NK-92 (cell line): Measurements from ENCODE around the gene MAD1L1.
"Not testable (repeated sequence)": the region's sequence is repeated elsewhere in the genome, so short reads cannot be mapped to it uniquely, and the experiment has no call there.

Experiments used
- DNase-seq: peaks from one replicate; lab custom pipeline; 2025; ENCODE audit not compliant: unreplicated experiment; lab: John Stamatoyannopoulos, UW

MAD1L1 gene

GRCh38 chr7:1873857-1874589, 358.7 kb downstream of the MAD1L1 start:
- no peak for DNase-seq

GRCh38 chr7:1873421-1873820, 359.3 kb downstream of the MAD1L1 start:
- DNase-seq, result no peak

DNA sequence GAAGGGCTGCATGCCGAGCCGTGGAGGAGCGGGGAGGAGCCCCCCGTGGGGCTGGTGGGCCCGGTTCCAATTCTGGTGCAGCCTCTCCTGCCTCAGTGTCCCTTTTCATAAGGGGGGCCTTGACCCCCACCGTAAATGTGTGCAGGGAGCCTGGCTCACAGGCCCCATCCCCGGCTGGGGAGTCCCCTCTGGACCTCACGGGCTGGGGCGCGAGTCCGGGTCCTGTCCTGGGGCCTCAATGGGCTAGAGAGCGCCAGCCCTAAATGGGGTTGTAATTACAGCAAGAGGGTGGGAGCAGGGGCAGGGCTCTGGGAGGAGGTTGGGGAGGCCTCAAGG, 359.7 kb downstream of the MAD1L1 start:
- no peak for DNase-seq

- DNase-seq, result no peak
These were observed 360.3 kb downstream of the MAD1L1 start for GRCh38 chr7:1872191-1873069.

- DNase-seq, result no peak
These were observed 363.2 kb downstream of the MAD1L1 start for GRCh38 chr7:1869452-1870130.

- no peak for DNase-seq
These were observed 364.1 kb downstream of the MAD1L1 start for GRCh38 chr7:1868516-1869165.

DNA sequence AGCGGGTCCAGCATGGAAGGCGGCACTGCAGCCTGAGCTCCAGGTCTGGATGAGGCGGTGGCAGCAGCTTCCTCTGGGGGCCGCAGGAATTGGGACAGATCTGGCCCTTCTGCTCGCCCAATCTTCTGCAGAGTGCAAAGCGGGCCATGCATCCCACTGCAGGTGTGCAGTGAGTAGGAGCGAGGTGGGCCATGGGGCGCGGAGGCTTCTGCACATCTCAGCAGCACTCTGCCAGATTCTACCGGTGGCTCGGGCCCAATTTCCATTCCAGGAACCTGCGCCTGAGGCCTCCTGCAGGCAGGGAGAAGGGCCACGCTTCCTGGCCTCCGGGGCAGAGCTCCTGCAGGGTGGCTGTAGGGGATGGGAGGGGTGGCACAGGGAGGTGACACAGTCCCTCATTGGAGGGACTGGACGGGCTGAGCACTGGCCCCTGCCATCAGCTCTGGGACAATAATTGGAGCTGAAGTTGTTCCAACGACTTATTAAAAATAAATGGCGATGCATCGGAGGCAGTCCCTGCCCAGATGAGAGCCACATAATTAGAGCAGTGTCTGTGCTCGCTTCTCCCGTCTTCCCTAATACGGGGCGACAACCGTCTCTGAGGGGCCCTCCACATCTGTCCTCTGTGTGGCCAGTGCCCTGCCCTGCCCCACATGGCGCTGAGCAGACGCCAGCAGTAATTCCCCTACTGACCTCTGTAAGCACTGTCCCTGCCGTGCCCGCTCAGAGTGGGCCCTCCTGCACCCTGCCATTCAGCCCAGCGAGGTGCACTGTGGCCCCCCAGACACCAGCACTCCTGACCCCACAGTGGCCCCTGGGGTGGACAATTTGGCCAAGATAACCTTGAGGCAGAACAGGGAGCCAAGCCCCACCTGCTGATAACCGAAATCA, 365.1 kb downstream of the MAD1L1 start:
- no peak for DNase-seq

DNA sequence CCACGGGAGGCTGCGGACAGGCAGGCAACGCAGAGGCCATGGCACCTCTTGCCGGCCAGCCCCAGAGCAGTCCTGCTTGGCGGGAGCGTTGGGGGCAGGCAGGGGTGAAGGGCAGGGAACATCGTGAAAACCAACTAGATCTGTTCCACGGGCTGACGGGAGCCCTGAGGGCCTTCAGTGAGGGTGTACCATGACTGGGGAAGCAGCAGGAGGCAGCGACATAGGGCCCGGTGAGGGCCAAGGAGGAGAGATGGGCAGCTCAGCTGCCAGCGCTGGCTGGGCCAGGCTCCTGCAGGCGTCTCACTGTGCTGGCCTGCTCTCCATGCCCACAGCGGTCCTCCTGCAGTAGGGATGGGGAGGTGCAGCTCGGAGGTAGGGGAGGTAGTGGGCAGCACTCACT, 366.1 kb downstream of the MAD1L1 start:
- no peak for DNase-seq

GRCh38 chr7:1865571-1866255, 367.0 kb downstream of the MAD1L1 start:
- DNase-seq, result no peak

DNA sequence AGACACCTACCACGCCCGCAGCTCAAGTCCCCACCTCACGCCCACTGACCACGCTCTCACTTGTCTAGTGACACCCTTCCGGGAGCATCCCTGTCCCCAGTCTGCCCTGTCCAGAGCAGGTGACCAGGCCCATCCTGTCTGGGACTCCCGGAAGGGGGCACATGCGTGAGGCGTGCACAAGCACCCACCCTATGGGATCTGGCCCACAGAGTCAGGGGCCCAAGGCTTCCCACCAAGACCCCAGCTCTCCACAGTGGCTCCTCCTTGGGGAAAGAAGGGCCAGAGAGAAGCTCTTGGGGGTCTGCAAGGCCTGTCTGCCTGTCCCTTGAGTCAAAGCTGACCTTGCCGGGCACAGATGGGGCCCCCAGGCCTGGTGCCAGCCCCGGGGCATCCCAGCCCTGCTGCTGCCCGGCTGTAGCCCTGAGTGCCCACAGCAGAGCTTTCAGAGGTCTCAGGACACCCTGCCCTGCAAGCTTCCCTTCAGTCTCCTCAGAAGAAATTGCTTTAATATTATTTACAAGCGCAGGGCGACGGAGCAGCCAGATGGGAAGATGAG, 367.7 kb downstream of the MAD1L1 start:
- DNase-seq, result no peak

DNA sequence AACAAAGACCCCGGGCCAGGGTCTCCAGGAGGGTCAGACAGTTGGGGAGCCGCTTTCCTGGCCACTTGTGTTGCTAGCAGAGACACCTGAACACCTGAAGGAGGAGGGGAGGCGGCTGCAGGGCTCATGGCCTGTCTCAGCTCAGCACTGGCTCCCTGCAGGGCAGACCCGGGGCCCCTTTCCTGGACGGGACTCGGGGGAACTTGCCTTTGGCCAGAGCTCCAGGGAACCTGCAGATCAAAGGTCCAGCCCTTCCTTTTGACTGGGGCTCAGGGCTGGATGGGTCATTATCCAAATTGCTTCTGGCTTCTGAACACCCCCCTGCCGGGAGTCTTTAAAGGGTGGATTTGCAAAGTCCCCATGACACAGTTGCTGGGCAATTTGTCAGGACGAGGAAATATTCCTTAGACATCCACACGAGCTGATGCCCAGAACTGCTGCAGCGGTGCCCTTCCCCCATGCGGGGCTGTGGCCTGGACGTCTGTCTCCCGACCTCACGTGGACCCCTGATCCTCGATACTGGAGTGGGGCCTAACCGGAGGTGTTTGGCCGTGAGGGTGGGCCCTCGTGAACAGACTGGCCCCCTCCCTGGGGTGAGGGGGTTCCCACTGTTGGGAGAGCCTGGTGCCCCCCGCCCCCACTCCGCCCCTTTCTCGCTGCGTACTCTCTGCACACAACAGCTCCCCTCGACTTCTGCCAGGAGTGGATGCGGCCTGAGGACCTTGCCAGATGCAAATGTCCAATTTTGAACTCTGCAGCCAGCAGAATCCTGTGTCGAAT, 368.4 kb downstream of the MAD1L1 start:
- no peak for DNase-seq

DNA sequence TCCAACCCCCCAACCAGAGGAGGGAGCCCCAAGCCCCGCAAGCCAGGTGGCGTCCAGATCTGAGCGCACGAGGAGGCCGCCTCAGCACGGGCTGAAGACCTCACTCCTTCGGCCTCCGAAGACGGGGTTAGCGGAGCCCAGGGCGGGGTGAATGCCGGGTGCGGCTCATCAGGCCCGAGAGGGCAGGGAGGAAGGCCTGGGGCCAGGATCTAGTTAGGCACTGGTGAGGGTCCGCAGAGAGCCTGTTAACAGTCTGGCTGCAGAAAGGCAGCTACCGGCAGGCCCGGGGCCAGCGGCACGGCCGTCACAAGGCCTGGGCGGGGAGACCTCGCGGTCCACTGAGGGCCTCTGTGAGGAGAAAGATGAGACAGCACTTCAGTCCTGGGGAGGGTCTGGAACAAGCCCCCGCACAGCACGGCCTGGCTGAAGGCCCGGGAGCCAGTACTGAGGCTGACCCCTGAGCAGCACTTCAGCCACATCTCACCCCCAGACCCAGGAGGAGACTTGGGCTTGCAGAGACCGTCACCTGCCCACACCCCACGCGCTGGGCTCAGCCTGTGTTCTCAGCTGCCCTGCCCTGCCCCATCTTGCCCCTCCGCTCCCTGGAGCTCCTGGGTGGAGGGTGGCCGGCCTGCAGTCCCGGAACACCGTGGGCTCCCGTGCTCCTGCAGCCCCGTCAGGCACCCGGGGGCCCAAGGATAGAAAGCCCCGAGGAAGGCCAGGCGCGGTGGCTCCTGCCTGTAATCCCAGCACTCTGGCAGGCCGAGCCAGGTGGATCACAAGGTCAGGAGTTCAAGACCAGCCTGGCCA, 369.4 kb downstream of the MAD1L1 start:
- DNase-seq, result no peak

DNA sequence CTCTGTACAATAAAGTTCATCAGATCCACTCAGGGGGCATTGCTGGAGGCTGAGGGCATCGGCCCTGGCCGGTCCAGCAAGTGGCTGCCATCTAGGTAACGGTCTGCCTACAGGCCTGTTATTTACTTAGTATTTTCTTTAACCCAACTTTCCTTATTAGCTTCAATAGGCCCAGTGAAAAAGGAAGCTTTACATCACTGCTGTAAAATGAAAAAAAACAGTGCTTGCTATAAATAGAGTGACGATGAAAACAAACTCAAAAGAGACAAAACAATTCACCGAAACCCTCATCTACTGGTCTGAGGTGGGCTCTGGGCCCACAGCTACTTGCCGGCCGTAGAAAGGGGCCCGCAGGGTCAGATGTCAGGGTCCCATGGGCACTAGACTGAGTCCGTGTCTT, 370.2 kb downstream of the MAD1L1 start:
- DNase-seq, result no peak

GRCh38 chr7:1861799-1862458, 370.8 kb downstream of the MAD1L1 start:
- DNase-seq, result no peak

DNA sequence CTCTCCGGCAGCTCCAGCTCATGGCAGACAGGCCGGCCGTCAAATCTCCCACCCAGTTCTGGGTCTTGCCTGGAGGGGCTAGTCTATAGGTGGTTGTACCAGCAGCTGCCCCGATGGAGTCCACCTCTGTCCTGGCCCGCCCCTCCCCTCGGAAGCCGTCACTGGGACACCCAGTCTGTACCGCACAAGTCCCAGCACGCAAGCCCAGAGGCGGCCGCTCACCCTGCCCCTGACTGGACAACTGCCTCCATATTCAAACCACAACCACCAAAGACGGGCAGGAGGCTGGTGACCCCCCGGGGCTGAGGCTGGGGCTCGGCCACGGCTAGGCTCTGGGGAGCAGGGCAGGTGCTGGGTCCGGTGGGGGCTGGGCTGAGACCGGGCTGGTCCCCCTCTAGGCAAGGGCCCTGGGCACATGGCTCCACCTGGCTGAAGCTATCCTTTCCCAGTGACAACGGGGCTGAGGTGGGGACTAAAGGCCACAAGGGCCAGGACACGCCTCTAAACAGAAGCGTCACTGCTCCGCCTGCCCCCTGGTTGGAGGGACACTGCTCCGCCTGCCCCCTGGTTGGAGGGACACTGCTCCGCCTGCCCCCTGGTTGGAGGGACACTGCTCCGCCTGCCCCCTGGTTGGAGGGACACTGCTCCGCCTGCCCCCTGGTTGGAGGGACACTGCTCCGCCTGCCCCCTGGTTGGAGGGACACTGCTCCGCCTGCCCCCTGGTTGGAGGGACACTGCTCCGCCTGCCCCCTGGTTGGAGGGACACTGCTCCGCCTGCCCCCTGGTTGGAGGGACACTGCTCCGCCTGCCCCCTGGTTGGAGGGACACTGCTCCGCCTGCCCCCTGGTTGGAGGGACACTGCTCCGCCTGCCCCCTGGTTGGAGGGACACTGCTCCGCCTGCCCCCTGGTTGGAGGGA, 371.6 kb downstream of the MAD1L1 start:
- DNase-seq, result not testable (repeated sequence)

DNA sequence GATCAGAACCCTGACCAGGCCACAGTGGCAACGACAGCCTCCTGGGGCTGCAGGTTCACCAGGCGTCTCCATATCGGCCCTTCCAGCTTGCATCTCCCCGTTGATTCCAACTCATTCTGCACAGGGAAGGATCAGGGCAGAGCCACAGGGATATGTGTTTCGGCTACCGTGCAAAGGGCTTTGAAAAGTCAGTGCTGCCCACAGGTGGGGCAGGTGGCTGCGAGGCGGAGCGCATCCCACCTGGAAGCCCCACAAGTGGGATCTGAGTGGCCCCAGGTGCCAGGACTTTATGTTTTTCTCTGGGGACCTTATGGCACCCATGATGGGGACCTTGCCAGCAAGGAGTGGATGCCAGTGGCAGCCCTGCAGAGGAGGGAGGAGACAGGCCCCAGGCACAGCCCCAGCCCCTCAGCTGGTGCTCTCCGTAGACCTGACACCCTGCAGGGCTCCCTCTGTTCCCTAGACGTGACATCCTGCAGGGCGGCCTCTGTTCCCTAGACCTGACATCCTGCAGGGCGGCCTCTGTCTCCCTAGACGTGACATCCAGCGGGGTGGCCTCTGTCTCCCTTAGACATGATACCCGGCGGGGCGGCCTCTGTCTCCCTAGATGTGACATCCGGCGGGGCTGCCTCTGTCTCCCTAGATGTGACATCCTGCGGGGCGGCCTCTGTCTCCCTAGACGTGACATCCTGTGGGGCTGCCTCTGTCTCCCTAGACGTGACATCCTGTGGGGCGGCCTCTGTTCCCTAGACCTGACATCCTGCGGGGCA, 373.3 kb downstream of the MAD1L1 start:
- DNase-seq, result no peak
